WERI-Rb-1 (cell line): ENCODE data around the gene SASH3.
"Not testable (repeated sequence)": the region's sequence is repeated elsewhere in the genome, so short reads cannot be mapped to it uniquely, and the experiment has no call there.

Experiments used
- DNase-seq: peaks from one replicate; pipeline ENCODE4 v3.0.0-alpha.2; 2020
- H3K27ac ChIP-seq: fragments of 250-450 bp; sonication (Bioruptor Pico); 2 replicates; pipeline ENCODE4 v1.5.1; 2020; ENCODE audit warnings: mild to moderate bottlenecking, moderate library complexity
- H3K27me3 ChIP-seq: fragments of 250-450 bp; sonication (Bioruptor Pico); 2 replicates; pipeline ENCODE4 v1.5.1; 2021; ENCODE audit warnings: mild to moderate bottlenecking, low read depth, moderate library complexity; ENCODE audit not compliant: insufficient read depth, severe bottlenecking
- H3K36me3 ChIP-seq: fragments of 250-450 bp; sonication (Bioruptor Pico); 2 replicates; pipeline ENCODE4 v1.5.1; 2020; ENCODE audit warnings: mild to moderate bottlenecking, moderate library complexity
- H3K4me3 ChIP-seq: 2 replicates; pipeline ENCODE4 v1.5.1; 2011; ENCODE audit warnings: low read depth, mild to moderate bottlenecking, control low read depth, low read length
- H3K9me3 ChIP-seq: fragments of 250-450 bp; sonication (Bioruptor Pico); 2 replicates; pipeline ENCODE4 v1.5.1; 2021; ENCODE audit warnings: mild to moderate bottlenecking, moderate library complexity; ENCODE audit not compliant: severe bottlenecking
- CTCF ChIP-seq: IDR thresholded peaks from 2 replicates; pipeline ENCODE4 v1.5.1; 2011; ENCODE audit warnings: low read depth, mild to moderate bottlenecking, control low read depth, inconsistent platforms, low read length

Gene SASH3

GRCh38 chrX:129738466-129739308 is 41.1 kb upstream of the SASH3 start, which contains the start of gene XPNPEP2:
XPNPEP2 (plus strand) TSS chrX:129738979; CDS start chrX:129739214, 235 bp downstream.
- Histone ChIP-seq H3K27ac (no peak within 1 kb of the TSS), H3K9me3 (no peaks in the 10 kb centered on the region), H3K36me3 (no peaks in the 10 kb centered on the region), H3K27me3 (no peaks in the 10 kb centered on the region), H3K4me3 (no peak within 1 kb of the TSS)
- TF ChIP-seq CTCF: no peak
- no peak for DNase-seq

- no peaks in the 10 kb centered on the region for H3K9me3 ChIP-seq
- no peaks in the 10 kb centered on the region for H3K27me3 ChIP-seq
- H3K36me3 ChIP-seq: no peaks in the 10 kb centered on the region
- no peak for DNase-seq
- no peak for TF ChIP-seq CTCF
- H3K4me3 ChIP-seq: no peak overlapping the region
- H3K27ac ChIP-seq: no peak overlapping the region
Measured at GRCh38 chrX:129739578-129739977, 40.2 kb upstream of the SASH3 start.

- H3K36me3 ChIP-seq: no peaks in the 10 kb centered on the region
- no peak overlapping the region for H3K4me3 ChIP-seq
- H3K27ac ChIP-seq: no peak overlapping the region
- no peaks in the 10 kb centered on the region for H3K27me3 ChIP-seq
- no peak for TF ChIP-seq CTCF
- DNase-seq: no peak
- H3K9me3 ChIP-seq: no peaks in the 10 kb centered on the region
Measured at GRCh38 chrX:129741880-129742758, 37.6 kb upstream of the SASH3 start.

GRCh38 chrX:129742759-129743152 is 37.0 kb upstream of the SASH3 start:
- H3K9me3 ChIP-seq, H3K36me3 ChIP-seq, H3K27me3 ChIP-seq, H3K27ac ChIP-seq, DNase-seq, H3K4me3 ChIP-seq: not testable (repeated sequence)

- H3K4me3 ChIP-seq: no peak overlapping the region
- no peak overlapping the region for H3K27ac ChIP-seq
- H3K36me3 ChIP-seq: no peaks in the 10 kb centered on the region
- DNase-seq: no peak
- no peaks in the 10 kb centered on the region for H3K27me3 ChIP-seq
- no peaks in the 10 kb centered on the region for H3K9me3 ChIP-seq
- no peak for TF ChIP-seq CTCF
Measured at GRCh38 chrX:129743821-129744220, 35.9 kb upstream of the SASH3 start.

GRCh38 chrX:129744861-129745321 is 34.9 kb upstream of the SASH3 start:
- Histone ChIP-seq H3K4me3 (no peak overlapping the region), H3K27me3 (peaks cover 4% of the 10 kb centered on the region), H3K9me3 (no peaks in the 10 kb centered on the region)

More at GRCh38 chrX:129744861-129745321, 34.9 kb upstream of the SASH3 start:
- Histone ChIP-seq H3K36me3 (no peaks in the 10 kb centered on the region), H3K27ac (no peak overlapping the region)
- DNase-seq: no peak
- TF ChIP-seq CTCF: no peak
